ENCODE results near the gene BICRA.
"Not testable (repeated sequence)": the region's sequence is repeated elsewhere in the genome, so short reads cannot be mapped to it uniquely, and the experiment has no call there.

Gene BICRA

GRCh38 chr19:47663911-47664771 is 55.2 kb downstream of the BICRA start:
- no peak for DNase-seq

GRCh38 chr19:47668556-47668955 is 59.6 kb downstream of the BICRA start:
- not testable (repeated sequence) for DNase-seq

DNA sequence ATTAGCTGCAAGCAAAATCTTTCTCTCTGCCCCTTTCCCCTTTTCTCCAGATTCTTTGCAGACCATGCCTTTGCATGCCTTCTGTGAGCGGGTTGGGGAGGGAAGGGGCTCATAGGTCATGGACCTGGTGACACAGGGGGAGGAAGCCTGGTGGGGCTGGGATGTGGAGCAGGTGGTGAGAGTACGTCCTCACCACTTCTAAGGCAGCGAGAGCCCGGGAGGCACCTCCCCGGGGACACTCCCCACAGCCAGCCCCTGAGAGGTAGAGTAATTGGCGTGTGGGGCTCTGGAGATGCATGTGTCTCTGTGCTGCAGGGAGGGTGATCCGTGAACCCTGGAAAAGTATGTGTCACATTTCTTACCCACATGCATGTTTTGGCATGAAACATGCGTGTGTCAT is 61.8 kb downstream of the BICRA start:
- DNase-seq, result no peak

DNA sequence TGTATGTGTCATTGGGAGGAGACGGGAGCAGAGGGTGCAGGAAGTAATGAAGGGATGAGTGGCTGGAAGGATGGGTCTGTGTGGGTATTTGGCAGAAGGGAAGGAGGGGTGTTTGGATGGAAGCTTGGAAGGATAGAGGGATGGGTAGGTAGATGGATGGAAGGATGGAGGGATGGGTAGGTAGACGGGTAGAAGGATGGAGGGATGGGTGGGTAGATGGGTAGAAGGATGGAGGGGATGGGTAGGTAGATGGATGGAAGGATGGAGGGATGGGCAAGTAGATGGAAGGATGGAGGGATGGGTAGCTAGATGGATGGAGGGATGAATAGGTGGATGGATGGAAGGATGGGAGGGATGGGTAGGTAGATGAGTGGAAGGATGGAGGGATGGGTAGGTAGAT is 62.6 kb downstream of the BICRA start:
- DNase-seq, result no peak

DNA sequence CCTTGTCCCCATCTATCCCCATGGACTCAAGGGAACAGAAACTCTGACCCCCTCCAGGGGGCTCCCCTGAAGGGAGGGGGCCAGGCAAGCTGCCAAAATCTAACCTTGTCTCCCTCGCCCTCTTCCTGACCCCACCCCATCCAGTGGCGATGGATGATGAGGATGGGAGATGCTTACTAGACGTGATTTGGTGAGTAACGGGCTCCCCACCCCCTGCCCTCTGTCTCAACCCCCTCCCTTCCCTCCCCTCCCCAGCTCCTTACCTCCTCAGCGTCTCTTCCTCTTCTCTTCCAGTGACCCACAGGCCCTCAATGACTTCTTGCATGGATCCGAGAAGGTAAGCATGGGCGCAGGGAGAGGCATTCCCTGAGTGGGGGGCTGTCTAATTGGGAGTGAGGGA is 64.5 kb downstream of the BICRA start:
- no peak for DNase-seq

DNA sequence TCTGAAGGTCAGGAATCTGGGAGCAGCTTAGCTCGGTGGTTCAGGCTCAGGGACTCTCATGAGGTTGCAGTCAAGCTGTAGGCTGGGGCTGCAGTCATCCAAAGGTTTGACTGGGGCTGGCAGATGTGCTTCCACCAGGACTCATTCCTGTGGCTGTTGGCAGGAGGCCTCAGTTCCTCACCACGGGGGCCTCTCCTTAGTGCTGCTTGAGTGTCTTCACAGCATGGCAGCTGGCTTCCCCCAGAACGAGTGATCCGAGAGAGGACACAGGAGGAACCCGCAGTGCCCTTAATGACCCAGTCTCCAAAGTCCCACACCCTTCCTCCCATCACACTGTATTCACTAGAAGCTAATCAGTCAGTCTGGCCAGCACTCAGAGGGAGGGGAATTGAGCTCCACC is 65.6 kb downstream of the BICRA start:
- no peak for DNase-seq

- DNase-seq, result no peak
Measured at GRCh38 chr19:47675271-47675670, 66.3 kb downstream of the BICRA start.

DNA sequence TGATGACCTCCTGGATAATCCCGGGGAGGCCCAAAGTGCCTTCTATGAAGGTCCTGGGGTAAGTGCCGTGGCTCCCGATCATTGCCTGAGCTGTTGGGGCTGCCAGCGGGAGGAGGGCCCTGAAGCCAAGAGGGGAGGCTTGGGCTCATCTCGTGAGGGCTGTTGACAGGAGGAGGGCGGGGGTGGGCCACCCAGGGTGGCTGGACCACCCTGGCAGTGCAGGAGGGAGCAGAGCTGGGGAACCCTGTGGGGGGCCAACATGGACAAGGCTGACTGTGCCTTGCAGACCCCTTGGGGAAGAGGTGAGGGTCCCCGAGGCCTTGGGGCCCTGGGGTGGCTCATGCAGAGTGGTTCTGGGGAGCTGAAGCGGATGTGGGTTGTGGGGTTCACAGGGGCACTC is 66.9 kb downstream of the BICRA start:
- DNase-seq, result no peak

DNA sequence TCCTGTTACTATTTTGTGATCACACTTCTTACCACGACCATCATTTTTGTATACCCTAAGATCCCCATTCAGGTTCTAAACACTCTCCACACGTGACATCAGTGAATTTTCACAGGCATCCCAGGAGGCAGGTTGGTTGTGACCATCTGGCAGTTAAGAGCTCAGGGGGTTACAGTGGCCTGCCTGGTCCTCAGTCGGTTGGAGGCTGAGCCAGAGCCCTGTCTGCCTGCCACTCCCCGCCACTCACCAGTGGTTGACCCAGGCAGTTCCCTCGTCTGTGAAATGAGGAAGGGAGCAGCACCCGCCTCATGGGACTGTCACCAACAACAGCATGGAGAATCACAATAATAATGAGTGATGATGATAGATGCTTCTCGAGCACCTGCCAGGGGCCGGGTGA is 67.9 kb downstream of the BICRA start:
- DNase-seq, result no peak

DNA sequence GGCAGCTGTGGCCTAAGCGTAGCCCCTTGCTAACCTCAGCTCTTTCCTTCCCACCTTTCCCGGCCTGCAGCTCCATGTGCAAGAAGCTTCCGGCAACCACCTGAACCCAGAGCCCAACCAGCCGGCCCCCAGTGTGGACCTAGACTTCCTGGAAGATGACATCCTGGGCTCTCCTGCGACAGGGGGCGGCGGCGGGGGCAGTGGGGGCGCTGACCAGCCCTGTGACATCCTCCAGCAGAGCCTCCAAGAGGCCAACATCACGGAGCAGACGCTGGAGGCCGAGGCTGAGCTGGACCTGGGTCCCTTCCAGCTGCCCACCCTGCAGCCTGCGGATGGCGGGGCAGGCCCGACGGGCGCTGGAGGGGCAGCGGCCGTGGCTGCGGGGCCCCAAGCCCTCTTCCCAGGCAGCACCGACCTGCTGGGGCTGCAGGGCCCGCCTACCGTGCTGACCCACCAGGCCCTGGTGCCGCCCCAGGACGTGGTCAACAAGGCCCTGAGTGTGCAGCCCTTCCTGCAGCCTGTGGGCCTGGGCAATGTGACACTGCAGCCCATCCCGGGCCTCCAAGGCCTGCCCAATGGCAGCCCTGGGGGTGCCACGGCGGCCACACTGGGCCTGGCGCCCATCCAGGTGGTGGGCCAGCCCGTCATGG is 70.4 kb downstream of the BICRA start:
- DNase-seq, result no peak

- DNase-seq, result no peak
Measured at GRCh38 chr19:47679922-47680857, 71.3 kb downstream of the BICRA start.

DNA sequence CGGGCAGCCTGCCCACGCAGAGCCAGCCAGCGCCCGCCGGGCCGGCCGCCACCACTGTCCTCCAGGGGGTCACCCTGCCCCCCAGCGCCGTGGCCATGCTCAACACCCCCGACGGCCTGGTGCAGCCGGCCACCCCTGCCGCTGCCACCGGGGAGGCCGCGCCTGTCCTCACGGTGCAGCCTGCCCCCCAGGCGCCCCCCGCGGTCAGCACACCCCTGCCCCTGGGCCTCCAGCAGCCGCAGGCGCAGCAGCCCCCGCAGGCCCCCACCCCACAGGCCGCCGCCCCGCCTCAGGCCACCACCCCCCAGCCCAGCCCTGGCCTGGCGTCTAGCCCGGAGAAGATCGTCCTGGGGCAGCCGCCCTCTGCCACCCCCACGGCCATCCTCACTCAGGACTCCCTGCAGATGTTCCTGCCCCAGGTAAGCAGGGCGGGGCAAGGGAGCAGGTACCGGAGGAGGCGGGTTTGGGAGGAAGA is 72.0 kb downstream of the BICRA start:
- no peak for DNase-seq

- DNase-seq, result no peak
Measured at GRCh38 chr19:47681388-47681787, 72.5 kb downstream of the BICRA start.

GRCh38 chr19:47681936-47682335 is 73.0 kb downstream of the BICRA start:
- no peak for DNase-seq

DNA sequence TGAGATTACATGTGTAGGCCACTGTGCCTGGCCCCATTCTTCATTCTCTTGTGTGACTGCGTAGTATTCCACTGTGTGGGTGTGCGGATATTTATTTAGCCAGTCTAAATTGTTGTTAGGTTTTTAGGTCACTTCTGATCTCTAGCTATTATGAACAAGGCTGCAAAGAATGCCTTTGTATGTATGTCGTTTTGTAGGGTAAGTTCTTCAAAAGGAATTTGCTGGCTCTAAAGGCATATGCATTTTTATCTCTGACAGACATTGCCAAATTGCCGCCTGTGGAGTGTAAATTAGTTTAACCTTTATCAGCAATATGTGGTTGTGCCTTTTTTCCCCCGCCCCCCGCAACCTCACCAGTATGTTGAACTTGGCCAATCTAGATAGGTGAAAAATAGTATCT is 74.0 kb downstream of the BICRA start:
- peak; percentile 87 for DNase-seq

GRCh38 chr19:47686679-47687450 is 77.9 kb downstream of the BICRA start:
- no peak for DNase-seq

DNA sequence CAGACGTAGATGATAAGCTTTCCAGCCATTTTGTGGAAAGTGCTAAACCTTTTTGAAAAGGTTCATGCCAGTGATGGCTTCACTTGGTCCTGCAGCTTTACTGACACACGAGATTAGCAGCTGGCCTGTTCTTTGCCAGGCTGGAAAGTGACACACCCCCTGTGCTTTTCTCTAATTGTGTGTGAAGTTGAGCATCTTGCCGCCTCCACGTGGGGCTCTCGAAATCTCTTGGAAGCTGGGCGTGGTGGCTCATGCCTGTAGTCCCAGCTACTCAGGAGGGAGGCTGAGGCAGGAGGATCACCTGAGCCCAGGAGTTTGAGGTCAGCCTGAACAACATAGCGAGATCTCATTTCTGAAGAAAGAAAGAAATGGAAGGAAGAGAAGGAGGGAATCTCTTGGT is 79.0 kb downstream of the BICRA start:
- DNase-seq, result no peak

GRCh38 chr19:47691090-47691489 is 82.2 kb downstream of the BICRA start:
- DNase-seq, result no peak

GRCh38 chr19:47691782-47692181 is 82.8 kb downstream of the BICRA start:
- no peak for DNase-seq

- no peak for DNase-seq
Measured at GRCh38 chr19:47693489-47693888, 84.6 kb downstream of the BICRA start.

GRCh38 chr19:47693903-47694302 is 85.0 kb downstream of the BICRA start:
- no peak for DNase-seq

DNA sequence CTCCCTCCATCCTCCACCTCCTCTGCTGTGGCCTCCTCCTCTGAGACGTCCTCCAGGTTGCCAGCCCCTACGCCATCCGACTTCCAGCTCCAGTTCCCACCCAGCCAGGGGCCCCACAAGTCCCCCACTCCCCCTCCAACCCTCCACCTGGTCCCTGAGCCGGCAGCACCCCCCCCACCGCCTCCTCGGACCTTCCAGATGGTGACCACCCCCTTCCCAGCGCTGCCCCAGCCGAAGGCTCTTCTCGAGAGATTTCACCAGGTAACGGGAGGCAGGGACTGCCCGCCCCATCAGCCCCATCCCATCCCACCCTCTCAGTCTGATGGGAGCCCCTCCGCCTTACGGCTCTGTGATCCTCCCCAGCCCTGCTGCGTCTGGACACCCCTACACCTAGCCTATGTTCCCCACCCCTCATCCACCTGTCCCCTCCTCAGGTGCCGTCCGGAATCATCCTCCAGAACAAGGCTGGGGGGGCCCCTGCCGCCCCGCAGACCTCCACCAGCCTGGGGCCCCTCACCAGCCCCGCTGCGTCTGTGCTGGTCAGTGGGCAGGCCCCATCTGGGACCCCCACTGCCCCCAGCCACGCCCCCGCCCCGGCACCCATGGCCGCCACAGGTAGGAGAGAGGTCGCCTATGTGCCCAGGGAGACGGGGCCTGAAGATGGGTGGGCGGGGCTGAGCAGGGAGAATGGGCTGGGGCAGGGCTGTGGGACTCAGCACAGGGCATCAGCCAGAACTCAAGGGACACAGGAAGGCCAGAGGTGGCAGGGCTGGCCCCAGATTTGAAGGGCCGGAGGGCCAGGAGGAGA is 85.7 kb downstream of the BICRA start:
- DNase-seq, result no peak

Data from hematopoietic multipotent progenitor cell treated with erythropoietin and hydrocortisone succinate and interleukin-3 and kit ligand, for 8 days (in vitro differentiated cells).